Esophagus squamous epithelium (tissue), 5 donors: ENCODE results near the gene EYS. TPM values are rescaled to one million over a fixed set of nuclear protein-coding genes. Genes with fewer than 3 reads are reported as not detected.

ENCODE experiments used
- DNase-seq: peaks from one replicate; lab custom pipeline; 2025; lab: John Stamatoyannopoulos, UW
- H3K27ac ChIP-seq, 4 donors: fragments of 200-600 bp; sonication (generic); one replicate each; pipeline ENCODE4 v1.5.1; 2016 to 2019; ENCODE audit warnings: mild to moderate bottlenecking in 1 of 4
- H3K27me3 ChIP-seq, 4 donors: fragments of 200-600 bp; sonication (generic); 1 replicate in 3 of 4; 2 replicates in 1 of 4; pipeline versions ENCODE4 v1.5.1 to v1.6.0; 2017 to 2021; ENCODE audit warnings: antibody characterized with exemption in 1 of 4
- H3K36me3 ChIP-seq, 3 donors: fragments of 200-600 bp; sonication (generic); one replicate each; pipeline ENCODE4 v1.5.1; 2016 to 2019
- H3K4me1 ChIP-seq, 3 donors: fragments of 200-600 bp; sonication (generic); one replicate each; pipeline ENCODE4 v1.5.1; 2017 to 2019
- H3K4me3 ChIP-seq, 4 donors: fragments of 200-600 bp; sonication (generic); 1 replicate in 3 of 4; 2 replicates in 1 of 4; pipeline ENCODE4 v1.5.1; 2016 to 2019; ENCODE audit warnings: mild to moderate bottlenecking in 2 of 4, moderate library complexity in 1 of 4
- H3K9me3 ChIP-seq, 3 donors: fragments of 200-600 bp; sonication (generic); one replicate each; pipeline ENCODE4 v1.5.1; 2016 to 2019
- POLR2A ChIP-seq, 4 donors: fragments of 450-650 bp; IDR thresholded peaks; one replicate each; pipeline ENCODE4 v1.6.1; 2017; ENCODE audit warnings: antibody characterized with exemption in 4 of 4, mild to moderate bottlenecking in 4 of 4, moderate library complexity in 3 of 4
- WGBS, 2 donors: methylation state at CpG; one replicate each; pipeline ENCODE4 v1.1.5; 2018; 5-methylcytosine and 5-hydroxymethylcytosine counted together
- intact Hi-C: fragments of 100-400 bp; cut with DNase I; formaldehyde crosslinking; loops from one replicate; pipeline ENCODE4 v1.15.0; 2022
- total RNA-seq, 4 donors: library from RNA; depleted of rRNA; stranded (reverse); fragments of >200 nt; gene quantifications; one replicate each; pipeline ENCODE4 v1.1.0, GENCODE V29; 2016
- TF ChIP-seq, protein P1 (sequence below), 6 experiments: fragments of 450-650 bp in 4 of 6; fragments of 200-600 bp in 2 of 6; sonication (generic) in 2 of 6; IDR thresholded peaks; one replicate each; pipeline ENCODE4 v1.5.1; 2016 to 2019; ENCODE audit warnings: antibody characterized with exemption in 6 of 6, mild to moderate bottlenecking in 4 of 6, moderate library complexity in 4 of 6
- donor health status: DM: yes; HTN: yes; CAD: no.

The EYS gene
- total RNA-seq, 4 donors from 2014 or later = 0.87 TPM; not detected in 3

DNA sequence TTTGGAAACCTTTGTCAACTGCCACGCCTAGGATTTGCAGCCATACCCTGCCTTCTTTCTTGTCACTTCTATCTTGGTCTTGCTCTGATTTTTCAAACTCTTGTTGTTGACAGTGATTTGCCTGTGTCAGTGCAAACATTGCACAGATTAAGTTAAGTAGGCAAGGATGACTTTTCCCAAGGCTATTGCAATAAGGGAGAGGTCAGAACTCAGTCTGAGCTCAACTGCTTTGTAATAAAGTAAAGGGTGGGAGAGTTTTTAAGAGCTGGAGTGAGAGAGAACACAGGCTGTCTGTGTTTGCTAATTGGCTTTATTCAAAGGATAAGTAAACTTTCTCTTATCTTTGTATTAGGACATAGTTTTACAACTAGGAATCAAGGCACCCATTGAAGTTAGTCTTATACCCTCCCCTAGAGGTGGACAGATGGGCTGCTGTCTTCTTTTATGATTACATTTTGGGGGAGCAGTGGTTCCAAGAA is 1622.8 kb downstream of the EYS start:
- Histone ChIP-seq H3K27me3 (no peaks in the 10 kb centered on the region), H3K9me3 (no peaks in the 10 kb centered on the region), H3K36me3 (no peaks in the 10 kb centered on the region), H3K4me3 (no peak overlapping the region), H3K4me1 (no peaks in the 10 kb centered on the region), H3K27ac (no peak overlapping the region)
- TF ChIP-seq, protein P1, sequence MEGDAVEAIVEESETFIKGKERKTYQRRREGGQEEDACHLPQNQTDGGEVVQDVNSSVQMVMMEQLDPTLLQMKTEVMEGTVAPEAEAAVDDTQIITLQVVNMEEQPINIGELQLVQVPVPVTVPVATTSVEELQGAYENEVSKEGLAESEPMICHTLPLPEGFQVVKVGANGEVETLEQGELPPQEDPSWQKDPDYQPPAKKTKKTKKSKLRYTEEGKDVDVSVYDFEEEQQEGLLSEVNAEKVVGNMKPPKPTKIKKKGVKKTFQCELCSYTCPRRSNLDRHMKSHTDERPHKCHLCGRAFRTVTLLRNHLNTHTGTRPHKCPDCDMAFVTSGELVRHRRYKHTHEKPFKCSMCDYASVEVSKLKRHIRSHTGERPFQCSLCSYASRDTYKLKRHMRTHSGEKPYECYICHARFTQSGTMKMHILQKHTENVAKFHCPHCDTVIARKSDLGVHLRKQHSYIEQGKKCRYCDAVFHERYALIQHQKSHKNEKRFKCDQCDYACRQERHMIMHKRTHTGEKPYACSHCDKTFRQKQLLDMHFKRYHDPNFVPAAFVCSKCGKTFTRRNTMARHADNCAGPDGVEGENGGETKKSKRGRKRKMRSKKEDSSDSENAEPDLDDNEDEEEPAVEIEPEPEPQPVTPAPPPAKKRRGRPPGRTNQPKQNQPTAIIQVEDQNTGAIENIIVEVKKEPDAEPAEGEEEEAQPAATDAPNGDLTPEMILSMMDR (IDR thresholded peaks at IDR 0.05) = no peak
- no peak for TF ChIP-seq POLR2A (IDR thresholded peaks at IDR 0.05)
- WGBS, 2 donors = 33 to 44% methylated on average over 1 of the region's 1 CpG
- intact Hi-C loops = no loop called here
- no peak for DNase-seq

DNA sequence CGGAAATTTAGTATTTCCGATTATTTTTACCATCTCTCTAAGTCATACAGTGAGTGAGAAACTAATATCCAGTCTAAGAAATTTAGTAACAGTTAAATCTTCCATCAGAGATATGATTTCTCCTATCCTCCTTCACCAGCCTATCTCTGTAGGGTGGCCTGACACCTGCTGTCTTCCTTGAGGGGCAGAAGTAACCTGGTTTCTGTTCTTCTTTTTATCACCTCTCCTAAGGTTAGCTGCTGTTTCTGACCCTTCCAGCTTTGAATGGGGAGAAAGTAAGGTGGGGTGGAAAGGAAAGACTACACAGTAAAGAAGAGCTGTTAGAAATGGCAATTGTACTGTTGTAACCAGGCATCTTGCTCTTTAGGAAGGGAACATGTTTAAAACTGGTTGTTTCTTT is 1623.8 kb downstream of the EYS start:
- TF ChIP-seq, protein P1 (IDR thresholded peaks at IDR 0.05) = no peak
- TF ChIP-seq POLR2A (IDR thresholded peaks at IDR 0.05) = no peak
- no peak overlapping the region for H3K4me3 ChIP-seq
- H3K36me3 ChIP-seq = no peaks in the 10 kb centered on the region
- no peak overlapping the region for H3K27ac ChIP-seq
- DNase-seq = no peak
- intact Hi-C loops = no loop called here
- no peaks in the 10 kb centered on the region for H3K4me1 ChIP-seq
- WGBS, 2 donors = 86 to 95% methylated on average over 2 of the region's 2 CpGs
- no peaks in the 10 kb centered on the region for H3K9me3 ChIP-seq
- no peaks in the 10 kb centered on the region for H3K27me3 ChIP-seq

DNA sequence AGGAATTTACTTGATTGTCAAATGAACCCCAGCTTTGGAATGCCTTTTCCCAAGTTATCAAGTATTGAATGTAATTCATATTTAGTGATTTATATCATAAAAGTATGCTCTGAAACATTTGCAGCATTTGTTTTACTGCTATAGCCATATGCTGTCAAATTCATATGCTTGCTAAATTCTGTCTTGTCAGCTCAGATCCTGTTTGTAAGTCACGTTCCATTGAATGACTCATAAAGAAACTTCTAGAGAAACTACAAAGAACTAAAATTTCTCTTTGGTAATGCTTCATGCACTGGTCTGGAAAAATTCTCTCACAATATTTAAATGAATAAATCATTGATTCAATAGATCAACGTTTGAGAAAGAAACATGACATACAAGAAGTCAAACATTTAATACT is 1625.6 kb downstream of the EYS start:
- Histone ChIP-seq H3K9me3 (no peaks in the 10 kb centered on the region), H3K4me3 (no peak overlapping the region), H3K27me3 (no peaks in the 10 kb centered on the region), H3K4me1 (no peaks in the 10 kb centered on the region), H3K36me3 (no peaks in the 10 kb centered on the region), H3K27ac (no peak overlapping the region)
- intact Hi-C loops = no loop called here
- 20 to 22% methylated on average over 2 of the region's 2 CpGs for WGBS, 2 donors
- no peak for TF ChIP-seq POLR2A (IDR thresholded peaks at IDR 0.05)
- TF ChIP-seq, protein P1 (IDR thresholded peaks at IDR 0.05) = no peak
- no peak for DNase-seq

DNA sequence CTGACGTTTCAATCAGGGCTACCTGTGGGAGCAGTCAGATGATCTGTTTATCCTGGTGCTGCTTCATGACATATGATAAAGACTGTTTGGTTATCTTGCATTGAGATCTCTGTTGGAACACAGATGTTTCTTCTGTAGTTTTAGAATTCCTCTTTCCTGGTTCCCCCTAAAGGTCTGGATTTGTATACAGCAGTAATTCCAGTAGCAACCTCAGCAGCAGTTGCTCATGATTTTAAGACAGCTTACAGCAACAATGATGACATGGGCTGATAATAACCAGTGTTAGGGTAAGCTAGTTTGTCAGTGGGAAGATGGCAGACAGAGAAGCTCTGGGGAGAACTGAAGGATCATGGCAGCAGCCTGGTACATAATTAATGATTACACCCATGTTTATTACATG is 1632.0 kb downstream of the EYS start:
- Histone ChIP-seq H3K27me3 (no peaks in the 10 kb centered on the region), H3K36me3 (no peaks in the 10 kb centered on the region), H3K27ac (no peak overlapping the region), H3K4me3 (no peak overlapping the region), H3K4me1 (no peaks in the 10 kb centered on the region), H3K9me3 (no peaks in the 10 kb centered on the region)
- no peak for DNase-seq
- intact Hi-C loops = no loop called here
- TF ChIP-seq POLR2A (IDR thresholded peaks at IDR 0.05) = no peak
- TF ChIP-seq, protein P1 (IDR thresholded peaks at IDR 0.05) = no peak
- 32 to 35% methylated on average over 1 of the region's 1 CpG for WGBS, 2 donors

DNA sequence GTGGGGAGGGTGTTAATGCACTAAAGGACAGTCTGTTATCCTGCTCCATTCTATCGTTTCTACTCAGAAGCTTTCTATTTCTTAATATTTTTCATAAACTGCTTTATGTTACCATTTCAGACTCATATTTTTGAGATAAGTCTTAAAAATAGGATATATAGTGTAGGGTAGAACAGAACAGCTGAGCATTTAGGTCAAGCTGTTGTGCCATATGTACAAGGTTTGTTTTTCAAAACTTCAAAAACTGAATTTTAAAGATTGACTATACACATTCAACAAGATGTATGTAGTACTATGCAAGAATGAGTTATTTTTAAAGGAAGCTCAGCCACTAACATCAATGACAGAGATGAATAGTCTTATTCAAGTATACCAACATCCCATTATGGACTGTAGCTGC is 1634.3 kb downstream of the EYS start:
- H3K27me3 ChIP-seq = no peaks in the 10 kb centered on the region
- TF ChIP-seq POLR2A (IDR thresholded peaks at IDR 0.05) = no peak
- TF ChIP-seq, protein P1 (IDR thresholded peaks at IDR 0.05) = no peak
- no peak for DNase-seq
- intact Hi-C loops = no loop called here
- no peaks in the 10 kb centered on the region for H3K9me3 ChIP-seq
- WGBS, 2 donors = 54 to 69% methylated on average over 1 of the region's 1 CpG
- no peaks in the 10 kb centered on the region for H3K4me1 ChIP-seq
- H3K27ac ChIP-seq = no peak overlapping the region
- H3K36me3 ChIP-seq = no peaks in the 10 kb centered on the region
- H3K4me3 ChIP-seq = no peak overlapping the region
